ENCODE measurements around the gene TSPEAR. TPM values are rescaled to one million over a fixed set of nuclear protein-coding genes. Genes with fewer than 3 reads are reported as not detected.

The TSPEAR gene
- total RNA-seq, 1 donor = not detected

DNA sequence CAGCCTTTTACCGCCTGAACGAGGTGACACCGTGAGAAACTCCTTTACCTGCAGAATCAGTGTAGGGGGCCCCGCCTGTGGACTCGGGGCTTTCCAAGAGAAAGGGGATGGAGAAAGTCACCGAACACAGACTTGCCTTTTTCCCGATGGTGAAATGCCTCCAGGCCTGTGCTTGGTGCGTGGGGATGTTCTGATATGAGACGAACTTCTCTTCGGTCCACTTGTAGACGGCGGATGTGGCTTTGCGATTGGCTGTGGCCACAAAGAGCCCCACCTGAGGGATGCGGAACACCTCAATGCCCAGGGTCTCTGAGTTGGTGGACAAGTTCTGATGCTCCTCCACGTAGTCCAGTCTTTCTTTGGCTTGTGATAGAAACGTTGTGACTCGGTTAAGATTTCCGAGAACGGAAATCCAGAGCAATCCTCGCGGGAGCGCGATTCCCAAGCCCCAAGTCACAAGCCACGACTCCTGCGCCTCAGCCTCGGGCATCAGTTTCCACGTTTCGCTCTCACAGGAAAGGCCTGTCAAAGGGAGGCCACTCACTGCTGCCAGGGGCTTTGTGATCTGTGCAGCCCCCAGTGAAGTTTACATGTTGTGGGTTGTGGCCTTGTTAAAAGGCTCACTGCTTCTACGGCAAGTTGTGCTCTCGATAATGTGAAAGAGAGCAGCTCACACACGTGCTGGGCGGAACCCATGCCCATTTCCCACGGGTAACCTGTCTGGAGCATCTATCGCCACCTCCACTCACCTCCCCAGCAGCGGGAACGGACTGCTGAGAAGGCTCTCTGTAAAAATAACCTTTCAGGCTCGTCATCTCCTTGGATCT lies 184.0 kb downstream of the TSPEAR start:
- Histone ChIP-seq H3K4me3 (ENCODE audit: insufficient read depth, low read length) (no peak overlapping the region), H3K27me3 (ENCODE audit: insufficient read depth, low read length) (no peaks in the 10 kb centered on the region), H4K20me1 (ENCODE audit: insufficient read depth, low read length) (no peaks in the 10 kb centered on the region), H3K4me2 (ENCODE audit: insufficient read depth, low read length) (no peak overlapping the region), H3K79me2 (ENCODE audit: insufficient read depth, low read length) (no peaks in the 10 kb centered on the region), H3K36me3 (ENCODE audit: insufficient read depth, low read length) (no peaks in the 10 kb centered on the region), H3K9me3 (ENCODE audit: low read depth, low read length) (no peaks in the 10 kb centered on the region), H2AFZ (ENCODE audit: low read length) (no peak overlapping the region), H3K4me1 (ENCODE audit: insufficient read depth, low read length) (no peaks in the 10 kb centered on the region), H3K27ac (ENCODE audit: low read depth, low read length) (no peak overlapping the region)
- TF ChIP-seq, protein P1, sequence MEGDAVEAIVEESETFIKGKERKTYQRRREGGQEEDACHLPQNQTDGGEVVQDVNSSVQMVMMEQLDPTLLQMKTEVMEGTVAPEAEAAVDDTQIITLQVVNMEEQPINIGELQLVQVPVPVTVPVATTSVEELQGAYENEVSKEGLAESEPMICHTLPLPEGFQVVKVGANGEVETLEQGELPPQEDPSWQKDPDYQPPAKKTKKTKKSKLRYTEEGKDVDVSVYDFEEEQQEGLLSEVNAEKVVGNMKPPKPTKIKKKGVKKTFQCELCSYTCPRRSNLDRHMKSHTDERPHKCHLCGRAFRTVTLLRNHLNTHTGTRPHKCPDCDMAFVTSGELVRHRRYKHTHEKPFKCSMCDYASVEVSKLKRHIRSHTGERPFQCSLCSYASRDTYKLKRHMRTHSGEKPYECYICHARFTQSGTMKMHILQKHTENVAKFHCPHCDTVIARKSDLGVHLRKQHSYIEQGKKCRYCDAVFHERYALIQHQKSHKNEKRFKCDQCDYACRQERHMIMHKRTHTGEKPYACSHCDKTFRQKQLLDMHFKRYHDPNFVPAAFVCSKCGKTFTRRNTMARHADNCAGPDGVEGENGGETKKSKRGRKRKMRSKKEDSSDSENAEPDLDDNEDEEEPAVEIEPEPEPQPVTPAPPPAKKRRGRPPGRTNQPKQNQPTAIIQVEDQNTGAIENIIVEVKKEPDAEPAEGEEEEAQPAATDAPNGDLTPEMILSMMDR (IDR thresholded peaks at IDR 0.05; ENCODE audit: extremely low read depth, low read depth, low read length) = no peak
- peak; percentile 69 for DNase-seq (ENCODE audit: insufficient read length, low spot score, missing footprints)

DNA sequence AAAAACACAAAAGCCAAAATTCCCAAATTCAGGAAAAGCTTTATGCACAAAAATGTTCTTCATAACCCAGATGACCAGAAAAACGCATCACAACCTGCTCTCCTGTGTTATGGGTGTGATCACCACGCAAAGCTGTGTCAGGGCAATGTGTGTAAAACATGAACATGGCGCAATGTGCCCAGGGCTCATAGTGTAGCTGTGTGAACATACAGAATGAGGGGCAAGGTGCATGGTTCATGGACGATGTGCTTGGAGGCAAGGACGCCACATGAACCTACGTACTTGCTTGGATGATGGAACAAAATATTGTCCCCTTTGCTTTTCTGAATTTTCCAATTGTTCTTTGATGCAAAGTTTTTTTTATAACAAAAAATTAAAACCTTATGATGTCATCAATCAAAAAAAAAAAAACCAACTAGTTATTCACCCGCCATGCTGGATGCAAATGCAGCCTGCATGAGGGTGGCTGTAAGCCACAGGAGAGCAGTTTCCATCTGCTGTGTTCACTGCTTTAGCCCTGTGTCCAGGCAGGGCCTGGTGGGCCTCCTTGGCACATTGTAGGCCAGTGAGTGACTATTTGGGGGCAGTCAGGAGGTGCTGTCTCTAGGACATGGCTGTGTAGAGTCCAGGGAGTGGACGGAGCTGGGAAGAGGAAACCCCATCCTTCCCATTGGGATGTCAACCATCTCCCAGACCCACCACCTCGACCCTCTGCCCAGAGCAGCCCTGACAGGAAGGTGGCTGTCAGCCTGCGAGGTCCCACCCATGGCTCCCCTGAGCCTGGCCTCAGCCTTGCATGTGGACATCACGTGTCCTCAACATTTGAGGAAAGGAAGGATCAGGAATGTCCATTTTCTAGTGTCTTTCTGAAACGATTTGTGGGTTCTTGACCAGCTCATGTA lies 185.0 kb downstream of the TSPEAR start:
- Histone ChIP-seq H3K27ac (ENCODE audit: low read depth, low read length) (no peak overlapping the region), H3K27me3 (ENCODE audit: insufficient read depth, low read length) (no peaks in the 10 kb centered on the region), H4K20me1 (ENCODE audit: insufficient read depth, low read length) (no peaks in the 10 kb centered on the region), H3K4me3 (ENCODE audit: insufficient read depth, low read length) (no peak overlapping the region), H3K4me1 (ENCODE audit: insufficient read depth, low read length) (no peaks in the 10 kb centered on the region), H3K36me3 (ENCODE audit: insufficient read depth, low read length) (no peaks in the 10 kb centered on the region), H3K79me2 (ENCODE audit: insufficient read depth, low read length) (no peaks in the 10 kb centered on the region), H3K4me2 (ENCODE audit: insufficient read depth, low read length) (no peak overlapping the region), H3K9me3 (ENCODE audit: low read depth, low read length) (no peaks in the 10 kb centered on the region), H2AFZ (ENCODE audit: low read length) (no peak overlapping the region)
- TF ChIP-seq, protein P1 (IDR thresholded peaks at IDR 0.05; ENCODE audit: extremely low read depth, low read depth, low read length) = no peak
- peak; percentile 53 for DNase-seq (ENCODE audit: insufficient read length, low spot score, missing footprints)

DNA sequence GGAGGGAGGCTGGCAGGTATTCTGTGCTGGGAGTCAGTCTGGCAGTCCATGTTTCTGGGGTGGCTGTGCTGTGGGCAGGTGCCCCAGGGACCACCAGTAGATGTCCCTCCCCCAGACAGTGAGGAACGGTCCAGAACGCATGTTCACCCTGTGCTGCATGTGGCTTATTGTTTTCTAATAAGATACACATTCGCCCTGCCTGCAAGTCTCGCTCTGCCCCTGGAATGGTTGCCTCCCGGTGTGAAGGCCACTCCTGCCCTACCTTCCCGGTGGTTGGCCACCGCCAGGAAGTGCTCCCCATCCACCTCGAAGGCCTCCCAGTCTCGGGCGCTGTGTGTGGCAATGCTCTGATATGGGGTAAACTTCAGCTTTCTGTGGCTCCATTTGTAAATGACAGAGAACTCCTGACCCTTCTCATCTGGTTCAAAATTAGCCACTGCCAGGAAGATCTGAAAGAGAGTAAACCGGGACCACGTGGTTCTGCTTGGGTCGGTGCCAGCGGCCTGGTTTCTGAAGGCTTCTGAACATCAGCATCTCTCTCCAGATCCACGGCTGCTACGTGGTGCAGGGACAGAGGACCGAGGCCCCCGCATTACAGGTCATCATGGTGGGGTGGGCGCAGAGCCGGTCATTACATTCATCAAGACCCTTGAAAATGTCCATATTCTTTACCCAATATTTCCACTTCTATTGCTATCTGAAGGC lies 185.8 kb downstream of the TSPEAR start:
- no peak overlapping the region for H3K4me3 ChIP-seq (ENCODE audit: insufficient read depth, low read length)
- H3K79me2 ChIP-seq (ENCODE audit: insufficient read depth, low read length) = no peaks in the 10 kb centered on the region
- no peaks in the 10 kb centered on the region for H3K4me1 ChIP-seq (ENCODE audit: insufficient read depth, low read length)
- H3K27ac ChIP-seq (ENCODE audit: low read depth, low read length) = no peak overlapping the region
- H4K20me1 ChIP-seq (ENCODE audit: insufficient read depth, low read length) = no peaks in the 10 kb centered on the region
- no peaks in the 10 kb centered on the region for H3K9me3 ChIP-seq (ENCODE audit: low read depth, low read length)
- no peak overlapping the region for H2AFZ ChIP-seq (ENCODE audit: low read length)
- peak; percentile 22 for DNase-seq (ENCODE audit: insufficient read length, low spot score, missing footprints)
- no peak overlapping the region for H3K4me2 ChIP-seq (ENCODE audit: insufficient read depth, low read length)
- no peaks in the 10 kb centered on the region for H3K27me3 ChIP-seq (ENCODE audit: insufficient read depth, low read length)
- H3K36me3 ChIP-seq (ENCODE audit: insufficient read depth, low read length) = no peaks in the 10 kb centered on the region
- TF ChIP-seq, protein P1 (IDR thresholded peaks at IDR 0.05; ENCODE audit: extremely low read depth, low read depth, low read length) = no peak

Data from osteoblast (primary cell).